MCF 10A (cell line): Measurements from ENCODE around the gene C1GALT1C1L. TPM values are rescaled to one million over a fixed set of nuclear protein-coding genes. Genes with fewer than 3 reads are reported as not detected.

Source experiments
- Bru-seq: library from RNA; stranded (reverse); fragments of 400-500 nt; gene quantifications from one replicate; lab custom pipeline; 2021; lab: Mats Ljungman, UMichigan
- BruChase-seq, 2 experiments: library from RNA; stranded (reverse); fragments of 400-500 nt; gene quantifications; one replicate each; lab custom pipeline; 2021; lab: Mats Ljungman, UMichigan
- BruUV-seq: library from RNA; stranded (reverse); fragments of 400-500 nt; replicated peaks from 2 replicates; lab custom pipeline; 2021; lab: Mats Ljungman, UMichigan
- CTCF ChIA-PET: fragments of 300-600 bp; sonication (Branson Sonifier 250); formaldehyde crosslinking; extraction: SDS; loops from one replicate; lab custom pipeline; 2021; ENCODE audit warnings: antibody characterized with exemption, inconsistent platforms; lab: Yijun Ruan, JAX
- POLR2A ChIA-PET: fragments of 300-600, 350-650 bp; sonication (Branson Sonifier 250); formaldehyde crosslinking; extraction: SDS; loops from one replicate; lab custom pipeline; 2020; ENCODE audit warnings: antibody characterized with exemption, inconsistent platforms; lab: Yijun Ruan, JAX
- DNase-seq: peaks from one replicate; pipeline ENCODE4 v3.0.0-alpha.2; 2018; ENCODE audit not compliant: unreplicated experiment
- H3K27ac Mint-ChIP-seq: one replicate; pipeline ENCODE4 v1.8.0; 2022; ENCODE audit warnings: mild to moderate bottlenecking, low read depth, mixed read lengths; ENCODE audit not compliant: unreplicated experiment
- H3K27me3 Mint-ChIP-seq: one replicate; pipeline ENCODE4 v1.8.0; 2022; ENCODE audit warnings: mixed read lengths; ENCODE audit not compliant: insufficient read depth, unreplicated experiment
- H3K36me3 Mint-ChIP-seq: one replicate; pipeline ENCODE4 v1.8.0; 2022; ENCODE audit warnings: mild to moderate bottlenecking, moderate library complexity, mixed read lengths; ENCODE audit not compliant: insufficient read depth, unreplicated experiment
- H3K4me1 Mint-ChIP-seq: one replicate; pipeline ENCODE4 v1.8.0; 2022; ENCODE audit warnings: mixed read lengths; ENCODE audit not compliant: insufficient read depth, unreplicated experiment
- H3K4me3 Mint-ChIP-seq: one replicate; pipeline ENCODE4 v1.8.0; 2022; ENCODE audit warnings: mild to moderate bottlenecking, moderate library complexity, mixed read lengths; ENCODE audit not compliant: unreplicated experiment
- H3K9me3 Mint-ChIP-seq: one replicate; pipeline ENCODE4 v1.8.0; 2022; ENCODE audit warnings: mixed read lengths; ENCODE audit not compliant: unreplicated experiment
- intact Hi-C: fragments of 100-400 bp; cut with micrococcal nuclease; formaldehyde crosslinking; loops from 2 replicates; pipeline ENCODE4 v1.14.1; 2022
- long read RNA-seq: library from polyadenylated mRNA; stranded (forward); transcript quantifications from one replicate; pipeline ENCODE4 v2.0.0, GENCODE V29; 2022
- total RNA-seq: library from RNA; stranded (reverse); gene quantifications from 2 replicates; pipeline ENCODE4 v1.2.3, GENCODE V29; 2022
- TF ChIP-seq, protein P1 (sequence below): fragments of 200-600 bp; IDR thresholded peaks from one replicate; pipeline ENCODE4 v1.8.0; 2022; ENCODE audit warnings: antibody characterized with exemption, mild to moderate bottlenecking; ENCODE audit not compliant: unreplicated experiment

The C1GALT1C1L gene
- total RNA-seq (0.27 TPM in 1 of 2 replicates, not detected in the other), Bru-seq, nascent RNA (percentile 40 among the genes with signal in this experiment), BruChase-seq, experiment 1, labeled RNA remaining after a 6-hour chase (percentile 28 among the genes with signal in this experiment), BruChase-seq, experiment 2, labeled RNA remaining after a 2-hour chase (percentile 50 among the genes with signal in this experiment)
- long read RNA-seq, result 0 reads

- BruUV-seq, result no TSS peak
- peak; percentile 51 for DNase-seq
- TF ChIP-seq, protein P1, sequence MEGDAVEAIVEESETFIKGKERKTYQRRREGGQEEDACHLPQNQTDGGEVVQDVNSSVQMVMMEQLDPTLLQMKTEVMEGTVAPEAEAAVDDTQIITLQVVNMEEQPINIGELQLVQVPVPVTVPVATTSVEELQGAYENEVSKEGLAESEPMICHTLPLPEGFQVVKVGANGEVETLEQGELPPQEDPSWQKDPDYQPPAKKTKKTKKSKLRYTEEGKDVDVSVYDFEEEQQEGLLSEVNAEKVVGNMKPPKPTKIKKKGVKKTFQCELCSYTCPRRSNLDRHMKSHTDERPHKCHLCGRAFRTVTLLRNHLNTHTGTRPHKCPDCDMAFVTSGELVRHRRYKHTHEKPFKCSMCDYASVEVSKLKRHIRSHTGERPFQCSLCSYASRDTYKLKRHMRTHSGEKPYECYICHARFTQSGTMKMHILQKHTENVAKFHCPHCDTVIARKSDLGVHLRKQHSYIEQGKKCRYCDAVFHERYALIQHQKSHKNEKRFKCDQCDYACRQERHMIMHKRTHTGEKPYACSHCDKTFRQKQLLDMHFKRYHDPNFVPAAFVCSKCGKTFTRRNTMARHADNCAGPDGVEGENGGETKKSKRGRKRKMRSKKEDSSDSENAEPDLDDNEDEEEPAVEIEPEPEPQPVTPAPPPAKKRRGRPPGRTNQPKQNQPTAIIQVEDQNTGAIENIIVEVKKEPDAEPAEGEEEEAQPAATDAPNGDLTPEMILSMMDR, result no peak
- Mint-ChIP-seq H3K4me3 (peak within 1 kb of the TSS; percentile 75), H3K36me3 (no peaks in the 10 kb centered on the region), H3K4me1 (peaks cover 5% of the 10 kb centered on the region), H3K27me3 (peaks cover 14% of the 10 kb centered on the region), H3K9me3 (no peaks in the 10 kb centered on the region), H3K27ac (no peak within 1 kb of the TSS)
- intact Hi-C loops, result no loop called here
- ChIA-PET CTCF (interaction anchor here (0.7 kb wide), 1 partner anchor 33 kb away, joined by 3 read pairs; no protein-coding TSS in a partner anchor), POLR2A (interaction anchor here (0.9 to 1.4 kb wide), 5 partner anchors 21 to 98 kb away, joined by 3 to 6 read pairs (median 5); partner anchors contain the start of genes DYNC2LI1 and THADA)
Observed at GRCh38 chr2:43676322-43677050, at the start of gene C1GALT1C1L. TSS of gene C1GALT1C1L (minus strand) at chr2:43676429. CDS start at chr2:43676322, 107 bp downstream.

GRCh38 chr2:43725711-43726246 is 49.5 kb upstream of the C1GALT1C1L start:
- intact Hi-C loops, result no loop called here
- BruUV-seq, result no TSS peak
- CTCF ChIA-PET, result interaction anchor here (0.6 to 1.1 kb wide), 3 partner anchors 11 to 1229 kb away, joined by 3 to 4 read pairs (median 3); no protein-coding TSS in a partner anchor

DNA sequence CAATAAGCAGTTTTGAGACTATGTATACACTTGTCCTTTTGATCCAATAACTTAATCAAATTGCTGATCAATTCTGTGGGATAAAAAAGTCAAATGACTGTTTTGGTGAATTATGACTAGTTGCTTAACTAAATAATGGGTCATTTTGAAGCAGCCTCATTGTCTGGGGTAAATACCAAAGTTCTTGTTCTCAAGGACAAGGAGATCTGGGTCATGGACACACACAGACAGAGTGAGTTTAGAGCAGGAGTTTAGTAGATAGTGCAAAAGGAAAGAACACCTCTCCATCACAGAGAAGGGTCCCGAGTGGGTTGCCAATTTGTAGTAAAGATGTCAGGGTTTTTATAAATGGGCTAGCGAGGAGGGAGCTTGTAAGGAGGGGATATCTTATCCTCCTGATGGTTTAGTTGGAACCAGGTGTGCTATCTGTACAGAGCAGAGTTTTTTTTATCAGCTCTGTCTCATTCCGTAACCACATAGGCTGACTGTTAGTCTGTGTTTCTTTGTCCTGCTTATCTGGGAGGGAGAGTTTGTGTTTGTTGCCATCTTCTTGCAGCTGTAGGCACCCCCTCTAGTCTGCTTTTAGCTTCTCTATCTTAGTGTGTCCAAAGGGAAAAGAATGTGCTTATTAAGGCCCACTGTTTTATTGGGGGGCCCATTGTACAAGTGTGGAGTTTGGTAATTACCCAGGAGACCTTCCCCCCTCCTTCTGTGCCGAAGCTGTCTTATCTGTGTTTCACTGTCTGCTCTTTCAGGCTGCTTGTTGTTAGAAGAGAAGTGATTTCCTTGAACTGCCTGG is 48.7 kb upstream of the C1GALT1C1L start:
- no TSS peak for BruUV-seq
- CTCF ChIA-PET, result interaction anchor here (0.6 to 1.1 kb wide), 3 partner anchors 10 to 1770 kb away, joined by 3 to 5 read pairs (median 4); no protein-coding TSS in a partner anchor
- TF ChIP-seq, protein P1, result no peak
- intact Hi-C loops, result no loop called here
- no peak for DNase-seq
- Mint-ChIP-seq H3K27me3 (no peaks in the 10 kb centered on the region), H3K36me3 (no peaks in the 10 kb centered on the region), H3K4me3 (no peak overlapping the region), H3K4me1 (no peaks in the 10 kb centered on the region), H3K27ac (no peak overlapping the region), H3K9me3 (no peaks in the 10 kb centered on the region)
- POLR2A ChIA-PET, result interaction anchor here (1.0 kb wide), 1 partner anchor 23 kb away, joined by 3 read pairs; no protein-coding TSS in a partner anchor

More at GRCh38 chr2:43725711-43726246, 49.5 kb upstream of the C1GALT1C1L start:
- POLR2A ChIA-PET, result no interaction called here
- H3K9me3 Mint-ChIP-seq, result no peaks in the 10 kb centered on the region
- H3K4me3 Mint-ChIP-seq, result no peak overlapping the region
- no peaks in the 10 kb centered on the region for H3K4me1 Mint-ChIP-seq
- no peak overlapping the region for H3K27ac Mint-ChIP-seq
- H3K36me3 Mint-ChIP-seq, result no peaks in the 10 kb centered on the region
- DNase-seq, result no peak
- TF ChIP-seq, protein P1, result no peak
- no peaks in the 10 kb centered on the region for H3K27me3 Mint-ChIP-seq
